HepG2 (cell line): ENCODE results near the gene CASP5. TPM values are rescaled to one million over a fixed set of nuclear protein-coding genes. Genes with fewer than 3 reads are reported as not detected.

Experiments used
- CENPX ChIP-seq: sonication (generic); formaldehyde crosslinking; IDR thresholded peaks from 2 replicates; pipeline ENCODE4 v1.9.0; 2021; ENCODE audit warnings: mild to moderate bottlenecking, missing genetic modification reagents, moderate library complexity
- GABPB1 ChIP-seq: IDR thresholded peaks from 2 replicates; pipeline ENCODE4 v1.6.1; 2016; ENCODE audit warnings: mild to moderate bottlenecking, missing genetic modification reagents, moderate library complexity, missing compliant biosample characterization
- GLI4 ChIP-seq: sonication (generic); formaldehyde crosslinking; IDR thresholded peaks from 2 replicates; pipeline ENCODE4 v1.5.1; 2020; ENCODE audit warnings: missing genetic modification reagents, mild to moderate bottlenecking, moderate library complexity, borderline replicate concordance
- HCFC1 ChIP-seq: fragments of 150-350 bp; IDR thresholded peaks from 2 replicates; pipeline ENCODE4 v1.6.1; 2014; ENCODE audit warnings: low read depth, low read length
- KAT8 ChIP-seq: IDR thresholded peaks from 2 replicates; pipeline ENCODE4 v1.6.1; 2016; ENCODE audit warnings: missing genetic modification reagents, missing compliant biosample characterization
- MEF2D ChIP-seq: sonication (generic); formaldehyde crosslinking; IDR thresholded peaks from 2 replicates; pipeline ENCODE4 v1.5.1; 2020; ENCODE audit warnings: mild to moderate bottlenecking, missing genetic modification reagents
- SMAD3 ChIP-seq: sonication (generic); formaldehyde crosslinking; IDR thresholded peaks from 2 replicates; pipeline ENCODE4 v1.4.0; 2020; ENCODE audit warnings: missing genetic modification reagents
- ZKSCAN1 ChIP-seq: fragments of 150-350 bp; IDR thresholded peaks from 2 replicates; pipeline ENCODE4 v1.6.1; 2014; ENCODE audit warnings: low read length
- ZNF263 ChIP-seq: sonication (generic); formaldehyde crosslinking; IDR thresholded peaks from 2 replicates; pipeline ENCODE4 v1.4.0; 2020; ENCODE audit warnings: missing genetic modification reagents
- ZNF44 ChIP-seq: sonication (generic); formaldehyde crosslinking; IDR thresholded peaks from 2 replicates; pipeline ENCODE4 v1.5.1; 2020; ENCODE audit warnings: mild to moderate bottlenecking, missing genetic modification reagents
- ZNF550 ChIP-seq: sonication (generic); formaldehyde crosslinking; IDR thresholded peaks from 2 replicates; pipeline ENCODE4 v1.4.0; 2020; ENCODE audit warnings: mild to moderate bottlenecking, missing genetic modification reagents, borderline replicate concordance
- ZNF777 ChIP-seq: sonication (generic); formaldehyde crosslinking; IDR thresholded peaks from 2 replicates; pipeline ENCODE4 v1.4.0; 2020; ENCODE audit warnings: missing genetic modification reagents
- ZNF780A ChIP-seq: sonication (generic); formaldehyde crosslinking; IDR thresholded peaks from 2 replicates; pipeline ENCODE4 v1.8.0; 2022; ENCODE audit warnings: mild to moderate bottlenecking, missing genetic modification reagents, moderate library complexity
- polyA plus RNA-seq, 8 experiments: library from polyadenylated mRNA; depleted of rRNA in 3 of 8; stranded (reverse) in 7 of 8; unstranded in 1 of 8; fragments of >200 nt; fragmentation: Illumina TruSeq in 4 of 8; extraction: Trizol in 4 of 8; gene quantifications; 2 replicates each; pipeline versions ENCODE4 v1.2.1 to v1.2.3, GENCODE V29; 2011 to 2016; ENCODE audit warnings: low read depth in 4 of 8, missing spikeins in 1 of 8, mixed read lengths in 1 of 8; ENCODE audit not compliant: insufficient read depth in 1 of 8
- total RNA-seq, 5 experiments: library from RNA; depleted of rRNA; stranded (reverse); fragments of >200 nt; fragmentation: Illumina TruSeq; extraction: Trizol; gene quantifications; 2 replicates each; pipeline ENCODE4 v1.2.3, GENCODE V29; 2016; ENCODE audit warnings: low read depth in 1 of 5
- TF ChIP-seq, protein P1 (sequence below): IDR thresholded peaks from 2 replicates; pipeline ENCODE4 v1.6.1; 2016; ENCODE audit warnings: missing biosample characterization, missing genetic modification reagents, low read depth
- TF ChIP-seq, protein P2 (sequence below): sonication (generic); formaldehyde crosslinking; IDR thresholded peaks from 2 replicates; pipeline ENCODE4 v1.8.0; 2023; ENCODE audit warnings: mild to moderate bottlenecking, missing genetic modification reagents
- TF ChIP-seq, protein P3 (sequence below): sonication (generic); formaldehyde crosslinking; IDR thresholded peaks from 2 replicates; pipeline ENCODE4 v1.4.0; 2020; ENCODE audit warnings: mild to moderate bottlenecking, missing genetic modification reagents
- TF ChIP-seq, protein P4 (sequence below): sonication (generic); formaldehyde crosslinking; IDR thresholded peaks from 2 replicates; pipeline ENCODE4 v1.5.0; 2020; ENCODE audit warnings: missing genetic modification reagents
- TF ChIP-seq, protein P5 (sequence below): IDR thresholded peaks from 2 replicates; pipeline ENCODE4 v1.6.1; 2012; ENCODE audit warnings: low read depth, low read length, improper control_type of control experiment
- TF ChIP-seq, protein P6 (sequence below): fragments of 450-650 bp; IDR thresholded peaks from 2 replicates; pipeline ENCODE4 v1.6.1; 2017

CASP5 gene
- total and polyA plus RNA-seq, 2 of the 13 experiments (the other 11 are each of a cell fraction or from before 2014, with no cell fraction given), result not detected

DNA sequence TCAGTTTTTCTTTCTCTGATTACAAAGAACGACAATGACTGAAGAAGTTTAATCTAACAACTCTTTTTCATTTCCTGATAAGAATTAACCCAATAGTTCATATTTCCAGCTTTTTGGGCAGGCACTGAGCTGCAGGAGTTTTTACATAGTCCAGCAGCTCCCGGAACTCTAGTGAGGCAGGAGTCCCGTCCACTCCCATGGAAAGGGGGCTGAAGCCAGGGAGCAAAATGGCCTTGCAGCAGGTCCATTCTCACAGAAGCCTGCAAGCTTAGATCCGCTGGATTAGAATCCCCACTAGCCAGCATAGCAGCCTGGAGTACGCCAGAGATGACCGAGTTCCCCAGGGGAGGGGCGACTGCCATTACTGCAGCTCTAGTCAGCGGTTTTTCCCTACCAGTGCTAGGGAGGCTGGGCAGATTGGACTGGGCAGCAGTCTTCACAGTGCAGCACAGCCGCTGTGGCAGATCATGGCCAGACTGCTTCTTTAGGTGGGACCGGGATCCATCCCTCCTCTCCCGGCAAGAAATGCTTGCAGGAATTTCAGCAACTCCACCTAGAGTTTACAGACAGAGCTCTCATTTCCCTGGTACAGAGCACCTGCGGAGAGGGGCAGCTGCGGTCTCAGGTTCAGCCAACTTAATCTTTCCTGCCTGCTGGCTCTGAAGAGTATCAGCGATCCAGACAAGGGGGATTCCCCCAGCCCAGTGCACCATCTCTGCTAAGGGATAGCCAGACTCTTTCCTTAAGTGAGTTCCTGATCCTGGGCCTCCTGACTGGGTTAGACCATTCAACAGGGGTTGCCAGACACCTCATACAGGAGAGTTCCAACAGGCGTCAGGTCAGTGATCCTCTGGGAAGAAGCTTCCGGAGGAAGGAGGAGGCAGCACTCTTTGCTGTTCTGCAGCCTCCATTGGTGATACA, 53.9 kb downstream of the CASP5 start (continued):
- TF ChIP-seq, protein P1, sequence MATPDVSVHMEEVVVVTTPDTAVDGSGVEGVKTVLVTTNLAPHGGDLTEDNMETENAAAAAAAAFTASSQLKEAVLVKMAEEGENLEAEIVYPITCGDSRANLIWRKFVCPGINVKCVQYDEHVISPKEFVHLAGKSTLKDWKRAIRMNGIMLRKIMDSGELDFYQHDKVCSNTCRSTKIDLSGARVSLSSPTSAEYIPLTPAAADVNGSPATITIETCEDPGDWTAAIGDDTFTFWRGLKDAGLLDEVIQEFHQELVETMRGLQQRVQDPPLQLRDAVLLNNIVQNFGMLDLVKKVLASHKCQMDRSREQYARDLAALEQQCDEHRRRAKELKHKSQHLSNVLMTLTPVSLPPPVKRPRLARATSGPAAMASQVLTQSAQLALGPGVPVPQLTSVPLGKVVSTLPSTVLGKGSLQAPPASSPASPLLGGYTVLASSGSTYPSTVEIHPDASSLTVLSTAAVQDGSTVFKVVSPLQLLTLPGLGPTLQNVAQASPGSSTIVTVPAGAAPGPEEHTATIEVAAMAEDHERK (CRISPR knock-in tag), result no peak
- no peak; the same call in 1 of the 2 replicates for TF ChIP-seq GABPB1 (CRISPR knock-in tag)
- TF ChIP-seq ZNF44, result no peak
- TF ChIP-seq, protein P2, sequence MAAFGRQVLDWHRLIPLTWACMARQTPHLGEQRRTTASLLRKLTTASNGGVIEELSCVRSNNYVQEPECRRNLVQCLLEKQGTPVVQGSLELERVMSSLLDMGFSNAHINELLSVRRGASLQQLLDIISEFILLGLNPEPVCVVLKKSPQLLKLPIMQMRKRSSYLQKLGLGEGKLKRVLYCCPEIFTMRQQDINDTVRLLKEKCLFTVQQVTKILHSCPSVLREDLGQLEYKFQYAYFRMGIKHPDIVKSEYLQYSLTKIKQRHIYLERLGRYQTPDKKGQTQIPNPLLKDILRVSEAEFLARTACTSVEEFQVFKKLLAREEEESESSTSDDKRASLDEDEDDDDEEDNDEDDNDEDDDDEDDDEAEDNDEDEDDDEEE (CRISPR knock-in tag), result no peak
- TF ChIP-seq ZNF780A (CRISPR knock-in tag), result no peak
- TF ChIP-seq HCFC1, result no peak
- TF ChIP-seq CENPX (CRISPR knock-in tag), result no peak
- no peak for TF ChIP-seq ZNF777 (CRISPR knock-in tag)
- TF ChIP-seq ZKSCAN1, result no peak
- no peak for TF ChIP-seq MEF2D (CRISPR knock-in tag)
- TF ChIP-seq GLI4 (CRISPR knock-in tag), result no peak
- TF ChIP-seq, protein P3, sequence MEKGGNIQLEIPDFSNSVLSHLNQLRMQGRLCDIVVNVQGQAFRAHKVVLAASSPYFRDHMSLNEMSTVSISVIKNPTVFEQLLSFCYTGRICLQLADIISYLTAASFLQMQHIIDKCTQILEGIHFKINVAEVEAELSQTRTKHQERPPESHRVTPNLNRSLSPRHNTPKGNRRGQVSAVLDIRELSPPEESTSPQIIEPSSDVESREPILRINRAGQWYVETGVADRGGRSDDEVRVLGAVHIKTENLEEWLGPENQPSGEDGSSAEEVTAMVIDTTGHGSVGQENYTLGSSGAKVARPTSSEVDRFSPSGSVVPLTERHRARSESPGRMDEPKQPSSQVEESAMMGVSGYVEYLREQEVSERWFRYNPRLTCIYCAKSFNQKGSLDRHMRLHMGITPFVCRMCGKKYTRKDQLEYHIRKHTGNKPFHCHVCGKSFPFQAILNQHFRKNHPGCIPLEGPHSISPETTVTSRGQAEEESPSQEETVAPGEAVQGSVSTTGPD (CRISPR knock-in tag), result no peak
- TF ChIP-seq KAT8, result no peak
- peak; percentile 50 for TF ChIP-seq ZNF263 (CRISPR knock-in tag)
- TF ChIP-seq, protein P4, sequence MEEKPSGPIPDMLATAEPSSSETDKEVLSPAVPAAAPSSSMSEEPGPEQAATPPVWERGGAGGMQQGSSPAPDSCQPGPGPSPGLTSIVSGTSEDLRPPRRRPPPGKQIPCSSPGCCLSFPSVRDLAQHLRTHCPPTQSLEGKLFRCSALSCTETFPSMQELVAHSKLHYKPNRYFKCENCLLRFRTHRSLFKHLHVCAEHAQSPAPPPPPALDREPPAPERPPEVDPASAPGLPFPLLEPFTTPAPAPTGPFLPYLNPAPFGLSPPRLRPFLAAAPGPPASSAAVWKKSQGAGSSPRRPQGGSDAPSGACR, result 0 out of 2 replicates have a peak, but pooled peaks have one; percentile 29
- TF ChIP-seq, protein P5, sequence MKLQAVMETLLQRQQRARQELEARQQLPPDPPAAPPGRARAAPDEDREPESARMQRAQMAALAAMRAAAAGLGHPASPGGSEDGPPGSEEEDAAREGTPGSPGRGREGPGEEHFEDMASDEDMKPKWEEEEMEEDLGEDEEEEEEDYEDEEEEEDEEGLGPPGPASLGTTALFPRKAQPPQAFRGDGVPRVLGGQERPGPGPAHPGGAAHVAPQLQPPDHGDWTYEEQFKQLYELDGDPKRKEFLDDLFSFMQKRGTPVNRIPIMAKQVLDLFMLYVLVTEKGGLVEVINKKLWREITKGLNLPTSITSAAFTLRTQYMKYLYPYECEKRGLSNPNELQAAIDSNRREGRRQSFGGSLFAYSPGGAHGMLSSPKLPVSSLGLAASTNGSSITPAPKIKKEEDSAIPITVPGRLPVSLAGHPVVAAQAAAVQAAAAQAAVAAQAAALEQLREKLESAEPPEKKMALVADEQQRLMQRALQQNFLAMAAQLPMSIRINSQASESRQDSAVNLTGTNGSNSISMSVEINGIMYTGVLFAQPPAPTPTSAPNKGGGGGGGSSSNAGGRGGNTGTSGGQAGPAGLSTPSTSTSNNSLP, result no peak
- TF ChIP-seq ZNF550 (CRISPR knock-in tag), result no peak
- TF ChIP-seq, protein P6, sequence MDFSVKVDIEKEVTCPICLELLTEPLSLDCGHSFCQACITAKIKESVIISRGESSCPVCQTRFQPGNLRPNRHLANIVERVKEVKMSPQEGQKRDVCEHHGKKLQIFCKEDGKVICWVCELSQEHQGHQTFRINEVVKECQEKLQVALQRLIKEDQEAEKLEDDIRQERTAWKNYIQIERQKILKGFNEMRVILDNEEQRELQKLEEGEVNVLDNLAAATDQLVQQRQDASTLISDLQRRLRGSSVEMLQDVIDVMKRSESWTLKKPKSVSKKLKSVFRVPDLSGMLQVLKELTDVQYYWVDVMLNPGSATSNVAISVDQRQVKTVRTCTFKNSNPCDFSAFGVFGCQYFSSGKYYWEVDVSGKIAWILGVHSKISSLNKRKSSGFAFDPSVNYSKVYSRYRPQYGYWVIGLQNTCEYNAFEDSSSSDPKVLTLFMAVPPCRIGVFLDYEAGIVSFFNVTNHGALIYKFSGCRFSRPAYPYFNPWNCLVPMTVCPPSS, result no peak
- 0 out of 2 replicates have a peak, but pooled peaks have one; percentile 18 for TF ChIP-seq SMAD3 (CRISPR knock-in tag)
